Measurements from ENCODE around the gene IL15RA.

DNA sequence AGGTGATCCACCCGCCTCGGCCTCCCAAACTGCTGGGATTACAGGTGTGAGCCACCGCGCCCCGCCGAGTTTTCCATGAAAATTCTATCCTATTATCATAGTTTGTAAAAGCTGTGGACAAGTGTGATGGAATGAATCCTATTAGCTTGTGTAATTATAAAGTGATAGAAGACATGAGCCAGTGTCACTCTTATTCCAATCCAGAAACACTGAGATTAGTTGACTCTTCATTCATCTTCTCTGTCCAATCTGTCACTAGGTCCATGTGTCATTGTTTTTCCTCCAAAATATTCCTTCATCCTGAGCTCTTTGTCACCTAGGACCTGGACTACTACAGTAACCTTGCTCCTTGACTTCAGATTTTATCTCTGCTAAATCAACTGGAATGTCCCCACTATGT is 73.8 kb downstream of the IL15RA start:
- TF ChIP-seq SIN3A (IDR thresholded peaks at IDR 0.05; ENCODE audit: borderline replicate concordance, insufficient read depth, low read depth, low read length), result no peak
- TF ChIP-seq, protein P1, sequence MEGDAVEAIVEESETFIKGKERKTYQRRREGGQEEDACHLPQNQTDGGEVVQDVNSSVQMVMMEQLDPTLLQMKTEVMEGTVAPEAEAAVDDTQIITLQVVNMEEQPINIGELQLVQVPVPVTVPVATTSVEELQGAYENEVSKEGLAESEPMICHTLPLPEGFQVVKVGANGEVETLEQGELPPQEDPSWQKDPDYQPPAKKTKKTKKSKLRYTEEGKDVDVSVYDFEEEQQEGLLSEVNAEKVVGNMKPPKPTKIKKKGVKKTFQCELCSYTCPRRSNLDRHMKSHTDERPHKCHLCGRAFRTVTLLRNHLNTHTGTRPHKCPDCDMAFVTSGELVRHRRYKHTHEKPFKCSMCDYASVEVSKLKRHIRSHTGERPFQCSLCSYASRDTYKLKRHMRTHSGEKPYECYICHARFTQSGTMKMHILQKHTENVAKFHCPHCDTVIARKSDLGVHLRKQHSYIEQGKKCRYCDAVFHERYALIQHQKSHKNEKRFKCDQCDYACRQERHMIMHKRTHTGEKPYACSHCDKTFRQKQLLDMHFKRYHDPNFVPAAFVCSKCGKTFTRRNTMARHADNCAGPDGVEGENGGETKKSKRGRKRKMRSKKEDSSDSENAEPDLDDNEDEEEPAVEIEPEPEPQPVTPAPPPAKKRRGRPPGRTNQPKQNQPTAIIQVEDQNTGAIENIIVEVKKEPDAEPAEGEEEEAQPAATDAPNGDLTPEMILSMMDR (IDR thresholded peaks at IDR 0.05), result no peak
- TF ChIP-seq, protein P2, sequence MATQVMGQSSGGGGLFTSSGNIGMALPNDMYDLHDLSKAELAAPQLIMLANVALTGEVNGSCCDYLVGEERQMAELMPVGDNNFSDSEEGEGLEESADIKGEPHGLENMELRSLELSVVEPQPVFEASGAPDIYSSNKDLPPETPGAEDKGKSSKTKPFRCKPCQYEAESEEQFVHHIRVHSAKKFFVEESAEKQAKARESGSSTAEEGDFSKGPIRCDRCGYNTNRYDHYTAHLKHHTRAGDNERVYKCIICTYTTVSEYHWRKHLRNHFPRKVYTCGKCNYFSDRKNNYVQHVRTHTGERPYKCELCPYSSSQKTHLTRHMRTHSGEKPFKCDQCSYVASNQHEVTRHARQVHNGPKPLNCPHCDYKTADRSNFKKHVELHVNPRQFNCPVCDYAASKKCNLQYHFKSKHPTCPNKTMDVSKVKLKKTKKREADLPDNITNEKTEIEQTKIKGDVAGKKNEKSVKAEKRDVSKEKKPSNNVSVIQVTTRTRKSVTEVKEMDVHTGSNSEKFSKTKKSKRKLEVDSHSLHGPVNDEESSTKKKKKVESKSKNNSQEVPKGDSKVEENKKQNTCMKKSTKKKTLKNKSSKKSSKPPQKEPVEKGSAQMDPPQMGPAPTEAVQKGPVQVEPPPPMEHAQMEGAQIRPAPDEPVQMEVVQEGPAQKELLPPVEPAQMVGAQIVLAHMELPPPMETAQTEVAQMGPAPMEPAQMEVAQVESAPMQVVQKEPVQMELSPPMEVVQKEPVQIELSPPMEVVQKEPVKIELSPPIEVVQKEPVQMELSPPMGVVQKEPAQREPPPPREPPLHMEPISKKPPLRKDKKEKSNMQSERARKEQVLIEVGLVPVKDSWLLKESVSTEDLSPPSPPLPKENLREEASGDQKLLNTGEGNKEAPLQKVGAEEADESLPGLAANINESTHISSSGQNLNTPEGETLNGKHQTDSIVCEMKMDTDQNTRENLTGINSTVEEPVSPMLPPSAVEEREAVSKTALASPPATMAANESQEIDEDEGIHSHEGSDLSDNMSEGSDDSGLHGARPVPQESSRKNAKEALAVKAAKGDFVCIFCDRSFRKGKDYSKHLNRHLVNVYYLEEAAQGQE (IDR thresholded peaks at IDR 0.05; ENCODE audit: insufficient read depth in 1 of 2, low read depth in 2 of 2, low read length in 1 of 2), result no peak
- TF ChIP-seq POLR2AphosphoS5 (IDR thresholded peaks at IDR 0.05; ENCODE audit: low read depth, low read length), result no peak
- no peak for TF ChIP-seq TCF7L2 (IDR thresholded peaks at IDR 0.05; ENCODE audit: low read depth, low read length)
